Left kidney (tissue), 2 donors: Measurements from ENCODE around the gene PYROXD2. TPM values are rescaled to one million over a fixed set of nuclear protein-coding genes. Genes with fewer than 3 reads are reported as not detected.
"Not testable (repeated sequence)": the region's sequence is repeated elsewhere in the genome, so short reads cannot be mapped to it uniquely, and the experiment has no call there.

ENCODE experiments used
- DNase-seq: peaks from one replicate; pipeline ENCODE4 v3.0.0-alpha.2; 2013
- polyA plus RNA-seq: library from polyadenylated mRNA; unstranded; fragments of 120-200 nt; gene quantifications from one replicate; pipeline ENCODE4 v1.2.1, GENCODE V29; 2013; ENCODE audit not compliant: insufficient read length

Gene PYROXD2
- polyA plus RNA-seq, 1 donor: 22.3 TPM

- DNase-seq: no peak
Measured at GRCh38 chr10:98367604-98368451, 47.2 kb downstream of the PYROXD2 start.

GRCh38 chr10:98366062-98366530 is 48.9 kb downstream of the PYROXD2 start:
- DNase-seq: no peak

GRCh38 chr10:98365406-98366061 is 49.4 kb downstream of the PYROXD2 start:
- no peak for DNase-seq

GRCh38 chr10:98364432-98365102 is 50.4 kb downstream of the PYROXD2 start:
- no peak for DNase-seq

GRCh38 chr10:98363220-98363619 is 51.8 kb downstream of the PYROXD2 start:
- no peak for DNase-seq

- DNase-seq: peak; percentile 62
Measured at GRCh38 chr10:98361131-98362025, 53.6 kb downstream of the PYROXD2 start.

GRCh38 chr10:98357194-98357822 is 57.7 kb downstream of the PYROXD2 start:
- no peak for DNase-seq

- no peak for DNase-seq
Measured at GRCh38 chr10:98354491-98354890, 60.5 kb downstream of the PYROXD2 start.

GRCh38 chr10:98353170-98353569 is 61.8 kb downstream of the PYROXD2 start:
- DNase-seq: no peak

GRCh38 chr10:98351831-98352402 is 63.1 kb downstream of the PYROXD2 start:
- DNase-seq: no peak

GRCh38 chr10:98349508-98349922 is 65.5 kb downstream of the PYROXD2 start:
- peak; percentile 75 for DNase-seq

GRCh38 chr10:98346847-98347246 is 68.1 kb downstream of the PYROXD2 start:
- no peak for DNase-seq

- DNase-seq: no peak
Measured at GRCh38 chr10:98344589-98345038, 70.4 kb downstream of the PYROXD2 start.

- DNase-seq: not testable (repeated sequence)
Measured at GRCh38 chr10:98341701-98342100, 73.3 kb downstream of the PYROXD2 start.

GRCh38 chr10:98340940-98341310 is 74.1 kb downstream of the PYROXD2 start:
- no peak for DNase-seq

GRCh38 chr10:98340261-98340939 is 74.6 kb downstream of the PYROXD2 start:
- no peak for DNase-seq

- no peak for DNase-seq
Measured at GRCh38 chr10:98339799-98340198, 75.2 kb downstream of the PYROXD2 start.

- DNase-seq: no peak
Measured at GRCh38 chr10:98338896-98339295, 76.1 kb downstream of the PYROXD2 start.

GRCh38 chr10:98338318-98338717 is 76.7 kb downstream of the PYROXD2 start:
- no peak for DNase-seq

GRCh38 chr10:98337484-98337883 is 77.5 kb downstream of the PYROXD2 start:
- no peak for DNase-seq
